Measurements from ENCODE around the gene ITGA5. TPM values are rescaled to one million over a fixed set of nuclear protein-coding genes. Genes with fewer than 3 reads are reported as not detected.
A peak's percentile ranks its signal among the peaks of the same experiment; 100 is the strongest.

The ITGA5 gene
- total RNA-seq, 1 donor from 2014 or later = 32.2 TPM

DNA sequence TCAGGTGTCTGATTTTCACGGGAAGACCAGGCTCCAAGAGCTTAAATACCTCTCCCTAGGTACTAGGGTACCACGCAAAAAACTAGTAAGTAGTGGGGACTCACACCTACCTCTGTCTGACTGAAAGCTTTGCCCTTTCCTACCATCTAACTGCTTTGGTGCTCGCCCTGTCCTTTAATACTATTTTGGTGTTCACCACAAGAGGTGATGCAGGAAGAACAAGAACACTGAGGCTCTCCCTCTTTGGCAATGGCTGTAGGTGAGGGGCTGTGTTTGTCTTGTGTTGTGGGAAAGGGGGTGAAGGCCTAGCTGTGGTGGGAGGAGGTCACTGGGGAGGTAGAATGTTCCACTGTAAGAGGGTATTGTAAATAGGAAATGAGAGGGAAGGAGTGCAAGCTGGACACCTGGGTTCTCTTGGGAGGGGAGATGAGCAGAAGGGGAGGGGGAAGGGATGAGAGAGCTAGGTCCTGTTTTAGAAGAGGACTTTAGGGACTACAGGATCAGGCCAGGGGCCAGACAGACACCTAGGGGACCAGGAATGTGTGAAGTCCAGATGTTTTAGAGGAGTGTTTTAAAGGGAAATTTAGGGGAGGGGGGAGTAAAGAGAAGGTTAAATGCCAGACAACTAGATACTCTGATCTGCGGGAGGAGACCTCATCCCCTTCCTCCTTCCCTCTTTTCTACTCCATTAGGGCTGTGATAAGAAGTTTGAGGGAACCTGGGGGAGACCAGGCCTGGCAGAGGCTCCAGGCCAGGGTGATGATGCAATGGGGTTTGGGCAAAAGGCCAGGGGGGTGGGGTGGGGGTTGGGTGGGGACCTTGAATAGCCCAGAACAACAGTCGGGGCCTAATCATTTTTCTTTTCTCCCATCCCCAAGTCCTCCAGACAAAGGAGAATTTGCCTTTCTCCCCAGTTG lies 2.1 kb downstream of the ITGA5 start:
- H3K4me3 Mint-ChIP-seq (ENCODE audit: low read depth) = peak overlapping the region; percentile 88
- peak overlapping the region; percentile 21 for H3K27ac Mint-ChIP-seq
- peaks cover 31% of the 10 kb centered on the region for H3K4me1 Mint-ChIP-seq (ENCODE audit: low read depth)
- TF ChIP-seq, protein P1, sequence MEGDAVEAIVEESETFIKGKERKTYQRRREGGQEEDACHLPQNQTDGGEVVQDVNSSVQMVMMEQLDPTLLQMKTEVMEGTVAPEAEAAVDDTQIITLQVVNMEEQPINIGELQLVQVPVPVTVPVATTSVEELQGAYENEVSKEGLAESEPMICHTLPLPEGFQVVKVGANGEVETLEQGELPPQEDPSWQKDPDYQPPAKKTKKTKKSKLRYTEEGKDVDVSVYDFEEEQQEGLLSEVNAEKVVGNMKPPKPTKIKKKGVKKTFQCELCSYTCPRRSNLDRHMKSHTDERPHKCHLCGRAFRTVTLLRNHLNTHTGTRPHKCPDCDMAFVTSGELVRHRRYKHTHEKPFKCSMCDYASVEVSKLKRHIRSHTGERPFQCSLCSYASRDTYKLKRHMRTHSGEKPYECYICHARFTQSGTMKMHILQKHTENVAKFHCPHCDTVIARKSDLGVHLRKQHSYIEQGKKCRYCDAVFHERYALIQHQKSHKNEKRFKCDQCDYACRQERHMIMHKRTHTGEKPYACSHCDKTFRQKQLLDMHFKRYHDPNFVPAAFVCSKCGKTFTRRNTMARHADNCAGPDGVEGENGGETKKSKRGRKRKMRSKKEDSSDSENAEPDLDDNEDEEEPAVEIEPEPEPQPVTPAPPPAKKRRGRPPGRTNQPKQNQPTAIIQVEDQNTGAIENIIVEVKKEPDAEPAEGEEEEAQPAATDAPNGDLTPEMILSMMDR (IDR thresholded peaks at IDR 0.05; ENCODE audit: unreplicated experiment) = no peak
- peaks cover 12% of the 10 kb centered on the region for H3K27me3 Mint-ChIP-seq
- no peaks in the 10 kb centered on the region for H3K9me3 Mint-ChIP-seq (ENCODE audit: low read depth)
- DNase-seq (ENCODE audit: low spot score, unreplicated experiment) = no peak
- no peaks in the 10 kb centered on the region for H3K36me3 Mint-ChIP-seq (ENCODE audit: insufficient read depth)

DNA sequence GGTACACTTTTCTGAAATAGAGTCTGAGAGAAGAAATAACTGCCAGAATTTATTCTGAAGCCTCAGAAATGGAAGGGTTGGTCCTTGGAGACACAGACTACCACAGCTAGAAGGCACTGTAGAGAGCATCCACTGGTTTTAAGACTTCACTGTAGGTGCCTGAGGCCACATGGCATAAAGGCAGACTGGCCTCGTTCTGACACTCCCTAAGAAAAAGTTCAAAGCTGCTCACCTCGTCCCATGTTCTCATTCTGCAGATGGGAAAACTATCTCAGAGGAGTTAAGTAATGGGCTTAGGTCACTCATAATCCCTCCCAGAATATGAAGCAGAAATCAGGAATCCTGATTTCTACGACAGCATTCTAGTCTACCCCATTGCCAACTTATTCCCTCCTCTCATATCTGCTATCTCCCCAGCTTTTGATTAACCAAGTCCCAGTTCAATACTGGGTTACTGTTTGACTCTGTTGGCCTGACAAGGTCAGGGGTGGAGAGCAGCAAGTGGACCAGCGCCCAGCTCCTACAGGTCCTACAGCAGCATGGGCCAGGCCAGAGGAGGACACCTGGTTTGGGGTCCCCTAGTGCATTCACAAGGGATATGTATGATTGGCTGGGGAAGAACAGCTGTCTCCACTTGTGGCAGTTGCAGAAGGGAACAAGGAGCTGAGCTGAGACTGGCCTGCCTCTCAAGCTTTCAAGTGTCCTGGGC lies 3.7 kb downstream of the ITGA5 start:
- TF ChIP-seq, protein P1 (IDR thresholded peaks at IDR 0.05; ENCODE audit: unreplicated experiment) = no peak
- peaks cover 29% of the 10 kb centered on the region for H3K4me1 Mint-ChIP-seq (ENCODE audit: low read depth)
- H3K27ac Mint-ChIP-seq = peak overlapping the region; percentile 2
- H3K4me3 Mint-ChIP-seq (ENCODE audit: low read depth) = no peak overlapping the region
- H3K27me3 Mint-ChIP-seq = no peaks in the 10 kb centered on the region
- no peak for DNase-seq (ENCODE audit: low spot score, unreplicated experiment)
- H3K36me3 Mint-ChIP-seq (ENCODE audit: insufficient read depth) = no peaks in the 10 kb centered on the region
- no peaks in the 10 kb centered on the region for H3K9me3 Mint-ChIP-seq (ENCODE audit: low read depth)

DNA sequence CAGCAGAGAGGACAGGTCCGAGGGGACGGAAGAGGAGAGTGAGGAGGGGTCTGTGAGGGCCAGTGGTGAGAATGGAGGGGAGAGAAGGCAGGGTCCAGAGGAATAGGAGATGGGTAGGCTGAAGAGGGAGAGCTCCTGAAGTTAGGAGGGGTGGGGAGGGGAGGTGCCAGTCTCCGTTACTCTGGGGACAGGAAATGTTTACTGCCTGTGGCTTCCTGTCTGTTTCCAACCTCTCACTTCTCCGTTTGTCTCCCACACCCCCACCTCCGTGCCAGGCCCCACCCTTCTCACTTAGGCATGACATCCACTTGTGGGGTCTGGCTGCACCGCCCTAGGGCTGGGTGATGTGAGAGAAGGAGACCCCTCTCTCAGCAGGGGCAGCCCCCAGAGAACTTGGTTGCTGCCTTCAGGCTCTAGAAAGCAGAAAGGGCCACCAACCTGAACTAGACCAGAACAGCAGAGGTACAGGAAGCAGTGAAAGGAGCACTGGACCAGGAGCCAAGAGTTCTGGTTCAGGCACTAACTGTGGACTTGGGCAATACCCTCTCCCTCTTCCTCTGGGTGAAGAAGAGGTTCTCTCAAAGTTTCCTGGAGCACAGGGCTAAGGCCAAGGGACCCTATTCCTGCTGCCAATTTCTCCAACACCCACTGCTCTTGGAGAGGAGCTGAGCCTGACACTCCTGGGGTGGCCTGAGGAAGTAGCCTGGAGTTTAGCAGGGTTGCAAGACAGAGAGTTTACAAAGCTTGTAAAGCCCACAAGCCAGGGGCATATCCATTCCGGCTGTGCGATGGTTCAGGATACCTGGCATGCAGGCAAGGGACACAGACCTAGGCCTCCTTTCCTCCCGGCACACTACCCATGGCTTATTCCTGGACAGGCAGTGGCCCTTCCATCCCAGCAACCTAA lies 5.5 kb downstream of the ITGA5 start:
- Mint-ChIP-seq H3K4me1 (ENCODE audit: low read depth) (peaks cover 29% of the 10 kb centered on the region), H3K9me3 (ENCODE audit: low read depth) (no peaks in the 10 kb centered on the region), H3K4me3 (ENCODE audit: low read depth) (no peak overlapping the region), H3K36me3 (ENCODE audit: insufficient read depth) (no peaks in the 10 kb centered on the region), H3K27ac (no peak overlapping the region), H3K27me3 (no peaks in the 10 kb centered on the region)
- DNase-seq (ENCODE audit: low spot score, unreplicated experiment) = no peak
- TF ChIP-seq, protein P1 (IDR thresholded peaks at IDR 0.05; ENCODE audit: unreplicated experiment) = no peak

DNA sequence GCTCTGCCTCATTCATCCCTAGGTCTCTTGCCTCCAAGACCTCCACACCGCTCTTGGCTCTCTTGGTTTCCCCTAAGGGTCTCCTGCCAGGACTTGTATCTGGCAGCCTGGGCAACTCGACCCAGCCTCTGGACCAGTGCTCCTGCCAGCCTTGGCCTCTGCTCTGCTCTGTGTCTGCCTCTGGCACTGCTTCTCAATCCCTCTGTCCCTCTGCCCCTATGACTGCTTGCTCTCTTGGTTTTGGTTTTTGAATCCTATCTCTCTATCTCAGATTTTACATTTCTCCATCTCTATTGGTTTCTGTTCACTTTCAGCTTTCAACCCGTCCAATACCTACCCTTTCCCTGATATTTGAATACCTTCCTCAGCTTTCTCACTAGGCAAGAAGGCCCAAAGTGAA lies 6.3 kb downstream of the ITGA5 start:
- no peaks in the 10 kb centered on the region for H3K9me3 Mint-ChIP-seq (ENCODE audit: low read depth)
- TF ChIP-seq, protein P1 (IDR thresholded peaks at IDR 0.05; ENCODE audit: unreplicated experiment) = no peak
- H3K4me3 Mint-ChIP-seq (ENCODE audit: low read depth) = no peak overlapping the region
- no peak for DNase-seq (ENCODE audit: low spot score, unreplicated experiment)
- peaks cover 3% of the 10 kb centered on the region for H3K36me3 Mint-ChIP-seq (ENCODE audit: insufficient read depth)
- H3K27ac Mint-ChIP-seq = no peak overlapping the region
- no peaks in the 10 kb centered on the region for H3K27me3 Mint-ChIP-seq
- H3K4me1 Mint-ChIP-seq (ENCODE audit: low read depth) = peaks cover 26% of the 10 kb centered on the region

DNA sequence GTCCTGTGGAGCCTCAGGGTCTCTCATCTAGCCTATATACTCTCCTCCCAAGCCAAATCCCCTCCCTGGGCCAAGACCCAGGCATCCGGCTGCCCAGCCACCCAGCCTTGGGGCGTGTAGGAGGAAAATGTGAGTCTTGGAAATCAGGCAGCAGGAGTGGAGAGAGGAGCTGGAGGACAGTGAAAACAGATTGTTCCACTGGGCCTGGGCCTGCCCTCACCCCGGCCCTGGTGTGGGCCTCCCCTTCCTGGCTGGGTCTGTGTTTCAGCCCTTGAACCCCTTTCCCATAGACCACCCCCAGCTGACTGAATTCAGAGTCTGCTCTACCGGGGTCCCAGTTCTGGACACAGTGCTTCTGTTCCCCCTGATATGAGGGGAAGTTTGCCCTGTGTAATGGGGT lies 6.7 kb downstream of the ITGA5 start:
- H3K4me1 Mint-ChIP-seq (ENCODE audit: low read depth) = peaks cover 23% of the 10 kb centered on the region
- DNase-seq (ENCODE audit: low spot score, unreplicated experiment) = no peak
- H3K27me3 Mint-ChIP-seq = no peaks in the 10 kb centered on the region
- H3K36me3 Mint-ChIP-seq (ENCODE audit: insufficient read depth) = peaks cover 4% of the 10 kb centered on the region
- H3K27ac Mint-ChIP-seq = no peak overlapping the region
- TF ChIP-seq, protein P1 (IDR thresholded peaks at IDR 0.05; ENCODE audit: unreplicated experiment) = no peak
- H3K4me3 Mint-ChIP-seq (ENCODE audit: low read depth) = no peak overlapping the region
- H3K9me3 Mint-ChIP-seq (ENCODE audit: low read depth) = no peaks in the 10 kb centered on the region

All from progenitor cell of endocrine pancreas (in vitro differentiated cells).